Stimulated activated CD4-positive, alpha-beta T cell treated with anti-CD3 and anti-CD28 coated beads, Interleukin-15, amount 100 ng/mL, for 48 hours (primary cell): ENCODE measurements around the gene ONECUT3.
"Not testable (repeated sequence)": the region's sequence is repeated elsewhere in the genome, so short reads cannot be mapped to it uniquely, and the experiment has no call there.

Experiments used
- DNase-seq, 2 donors: peaks; one replicate each; pipeline ENCODE4 v3.0.0-alpha.2; 2020; ENCODE audit warnings: low read depth in 2 of 2

Gene ONECUT3

DNA sequence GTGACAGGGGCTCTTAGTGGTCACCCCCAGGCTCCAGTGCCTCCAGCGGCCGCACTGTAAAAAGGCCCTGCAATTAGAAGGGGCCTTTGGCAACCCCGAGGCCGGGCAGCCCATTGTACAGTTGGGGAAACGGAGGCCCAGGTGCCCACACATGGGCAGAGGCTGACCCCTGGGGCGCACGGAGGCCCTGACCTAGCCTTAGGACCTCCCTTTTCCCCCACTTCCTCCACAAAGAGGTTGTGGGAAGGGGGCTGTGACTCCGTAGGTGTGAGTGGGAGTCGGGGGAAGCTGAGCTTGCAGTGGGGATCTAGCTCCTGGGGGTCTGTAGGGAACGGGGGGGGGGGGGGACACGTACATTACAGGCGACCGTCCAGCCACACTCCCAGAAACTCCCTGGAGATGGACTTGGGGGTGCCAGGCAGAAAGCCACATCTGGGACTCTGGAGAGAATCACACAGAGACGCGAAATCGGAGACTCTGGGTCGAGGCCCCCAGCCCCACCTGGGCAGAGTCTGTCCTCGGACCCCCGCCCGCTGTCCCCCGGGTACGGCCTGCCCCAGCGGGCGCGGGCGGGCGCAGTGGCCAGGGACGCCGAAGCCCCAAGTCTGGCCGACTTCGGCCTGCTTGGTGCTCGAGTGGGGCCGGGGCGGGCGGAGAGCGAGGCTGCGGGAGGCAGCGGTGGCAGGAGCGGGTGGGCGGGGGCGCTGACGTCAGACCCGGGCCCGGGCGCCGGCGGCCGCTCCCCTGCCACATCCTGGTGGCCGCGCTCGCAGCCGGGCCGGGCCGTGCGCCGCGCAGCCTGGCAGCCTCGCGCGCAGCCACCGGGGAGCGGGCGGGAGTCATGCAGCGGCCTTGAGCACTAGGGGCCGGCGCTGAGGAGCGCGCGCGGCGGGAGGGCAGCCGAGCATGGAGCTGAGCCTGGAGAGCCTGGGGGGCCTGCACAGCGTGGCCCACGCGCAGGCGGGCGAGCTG is at the start of gene ONECUT3:
TSS of gene ONECUT3 (plus strand) at position 750 of the 972 bp plus-strand sequence. CDS start at position 907, 157 bp downstream.
- DNase-seq, result no peak

GRCh38 chr19:1704339-1704738 is 49.0 kb upstream of the ONECUT3 start:
- DNase-seq, result no peak

GRCh38 chr19:1705367-1705766 is 47.9 kb upstream of the ONECUT3 start:
- DNase-seq, result no peak

DNA sequence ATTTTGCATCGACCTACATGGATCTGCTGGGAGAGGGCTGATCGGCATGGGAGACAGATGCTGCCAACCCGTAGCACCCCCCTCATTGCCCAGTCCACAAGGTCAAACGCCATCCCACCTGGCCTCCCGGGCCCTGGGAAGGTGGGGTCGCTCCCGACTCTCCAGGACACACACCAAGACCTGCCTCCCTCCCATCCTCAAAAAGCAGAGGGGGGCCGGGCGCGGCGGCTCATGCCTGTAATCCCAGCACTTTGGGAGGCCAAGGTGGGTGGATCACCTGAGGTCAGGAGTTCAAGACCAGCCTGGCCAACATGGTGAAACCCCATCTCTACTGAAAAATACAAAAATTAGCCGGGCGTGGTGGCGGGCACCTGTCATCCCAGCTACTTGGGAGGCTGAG is 46.7 kb upstream of the ONECUT3 start:
- DNase-seq, result not testable (repeated sequence)

DNA sequence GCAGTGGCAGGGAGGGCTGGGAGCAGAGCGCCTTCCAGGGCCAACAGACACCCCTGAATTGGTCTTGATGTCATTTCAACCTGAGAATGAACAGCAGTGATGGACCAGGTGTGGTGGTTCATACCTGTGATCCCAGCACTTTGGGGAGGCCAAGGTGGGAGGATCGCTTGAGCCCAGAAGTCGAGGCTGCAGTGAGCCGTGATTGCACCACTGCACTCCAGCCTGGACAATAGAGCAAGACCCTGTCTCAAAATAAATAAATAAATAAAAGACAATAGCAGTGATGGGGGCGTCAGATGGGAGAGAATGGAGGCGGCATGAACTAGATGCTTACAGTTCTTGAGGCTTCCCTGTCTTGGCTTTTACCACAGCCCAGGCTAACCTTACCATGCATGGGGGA is 46.1 kb upstream of the ONECUT3 start:
- DNase-seq, result no peak

DNA sequence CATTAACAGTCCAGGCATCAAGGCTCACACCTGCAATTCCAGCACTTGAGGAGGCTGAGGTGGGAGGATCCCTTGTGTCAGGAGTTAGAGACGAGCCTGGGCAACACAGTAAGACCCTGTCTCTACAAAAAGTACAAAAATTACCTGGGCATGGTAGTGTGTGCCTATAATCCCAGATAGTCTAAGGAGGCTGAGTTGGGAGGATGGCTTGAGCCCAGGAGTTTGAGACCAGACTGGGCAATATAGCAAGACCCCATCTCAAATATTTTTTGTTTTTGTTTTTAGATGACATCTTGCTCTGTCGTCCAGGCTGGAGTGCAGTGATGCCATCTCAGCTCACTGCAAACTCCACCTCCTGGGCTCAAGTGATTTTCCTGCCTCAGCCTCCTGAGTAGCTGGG is 40.1 kb upstream of the ONECUT3 start:
- DNase-seq, result no peak

DNA sequence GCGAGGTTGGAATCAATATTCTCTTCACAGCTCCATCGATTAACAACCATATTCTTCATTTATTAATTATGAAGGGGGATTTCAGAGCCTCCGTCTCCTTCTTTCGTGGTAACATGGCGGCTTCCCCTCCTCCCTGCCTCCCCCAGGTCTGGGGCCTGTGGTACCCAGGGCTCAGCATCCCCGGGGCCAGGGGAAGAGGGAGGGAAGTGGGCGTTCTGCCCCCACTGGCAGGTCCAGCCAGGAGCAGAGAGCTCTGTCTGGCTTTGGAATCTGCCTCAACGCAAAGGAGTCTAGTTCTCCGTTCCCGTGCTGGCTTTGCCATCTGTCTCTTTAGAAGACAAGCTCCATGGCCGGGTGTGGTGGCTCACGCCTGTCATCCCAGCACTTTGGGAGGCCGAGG is 37.8 kb upstream of the ONECUT3 start:
- DNase-seq, result no peak

GRCh38 chr19:1717200-1717969 is 35.9 kb upstream of the ONECUT3 start:
- DNase-seq, result no peak

DNA sequence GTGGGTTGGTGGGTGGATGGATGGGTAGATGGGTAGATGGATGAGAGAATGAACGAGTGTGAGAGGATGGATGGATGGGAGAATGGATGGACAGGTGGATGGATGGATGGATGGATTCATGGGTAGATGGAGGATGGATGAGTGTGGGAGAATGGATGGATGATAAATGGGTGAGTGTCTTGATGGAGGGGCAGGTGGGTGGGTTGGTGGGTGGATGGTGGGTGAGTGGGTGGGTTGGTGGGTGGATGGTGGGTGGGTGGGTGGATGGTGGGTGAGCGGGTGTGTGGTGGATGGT is 35.4 kb upstream of the ONECUT3 start:
- DNase-seq, result no peak

GRCh38 chr19:1718420-1719291 is 34.6 kb upstream of the ONECUT3 start:
- no peak for DNase-seq

- DNase-seq, result no peak
These were observed 33.8 kb upstream of the ONECUT3 start for GRCh38 chr19:1719519-1719918.

DNA sequence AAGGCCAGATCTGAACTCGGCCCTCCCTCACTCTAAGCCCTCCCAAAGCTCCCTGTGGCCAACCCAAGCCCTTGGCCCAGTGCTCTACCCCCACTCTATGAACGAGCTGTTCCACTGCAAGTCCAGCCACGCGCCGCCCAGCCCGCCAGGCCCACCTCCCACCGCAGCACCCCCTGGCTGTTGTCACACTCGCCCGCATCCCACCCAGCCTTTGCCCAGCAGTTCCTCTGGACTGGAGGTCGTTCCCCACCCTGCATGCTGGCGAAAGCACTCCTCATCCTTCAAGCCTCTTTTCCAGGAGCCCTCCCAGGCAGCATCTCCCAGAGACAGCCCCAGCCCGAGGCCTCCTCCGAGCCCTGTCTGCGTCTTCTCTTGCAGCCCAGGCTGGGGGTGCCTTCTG is 33.1 kb upstream of the ONECUT3 start:
- no peak for DNase-seq

- DNase-seq, result peak in 1 of 2 donors; percentile 34
These were observed 27.9 kb upstream of the ONECUT3 start for GRCh38 chr19:1725100-1726064.

DNA sequence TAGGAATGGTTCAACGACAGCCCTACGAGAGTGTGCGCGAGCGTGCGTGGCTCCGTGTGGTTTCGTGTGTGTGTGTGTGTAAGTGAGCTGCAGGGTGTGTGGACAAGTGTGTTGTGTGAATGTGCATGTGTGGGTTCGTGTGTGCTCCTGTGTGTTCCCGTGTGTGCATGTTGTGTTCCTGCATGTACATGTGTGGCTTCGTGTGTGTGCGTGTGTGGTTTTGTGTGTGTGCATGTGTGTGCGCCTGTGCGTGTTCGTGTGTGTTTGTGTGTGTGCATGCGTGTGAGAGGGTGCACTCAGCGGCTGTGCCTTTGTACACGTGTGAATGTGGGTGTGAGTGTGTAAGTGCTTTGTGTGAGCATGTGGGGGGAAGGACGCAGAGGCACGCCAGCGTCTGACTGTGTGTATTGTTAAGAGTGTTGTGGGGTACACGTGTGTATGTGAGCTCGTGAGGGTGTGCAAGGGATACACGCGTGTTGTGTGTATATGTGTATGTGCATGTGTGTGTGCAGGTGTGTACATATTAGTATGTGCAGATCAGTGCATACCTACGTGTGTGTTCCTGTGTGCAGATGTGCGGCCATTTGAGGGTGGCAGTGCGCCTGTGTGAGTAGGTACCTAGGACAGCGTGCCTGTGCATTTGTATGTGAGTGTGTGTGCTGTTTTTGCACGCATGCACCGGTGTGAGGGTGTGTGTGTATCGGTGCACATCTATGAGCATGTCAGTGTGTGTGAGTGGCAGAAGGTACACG is 24.3 kb upstream of the ONECUT3 start:
- no peak for DNase-seq

- no peak for DNase-seq
These were observed 23.8 kb upstream of the ONECUT3 start for GRCh38 chr19:1729568-1729925.

DNA sequence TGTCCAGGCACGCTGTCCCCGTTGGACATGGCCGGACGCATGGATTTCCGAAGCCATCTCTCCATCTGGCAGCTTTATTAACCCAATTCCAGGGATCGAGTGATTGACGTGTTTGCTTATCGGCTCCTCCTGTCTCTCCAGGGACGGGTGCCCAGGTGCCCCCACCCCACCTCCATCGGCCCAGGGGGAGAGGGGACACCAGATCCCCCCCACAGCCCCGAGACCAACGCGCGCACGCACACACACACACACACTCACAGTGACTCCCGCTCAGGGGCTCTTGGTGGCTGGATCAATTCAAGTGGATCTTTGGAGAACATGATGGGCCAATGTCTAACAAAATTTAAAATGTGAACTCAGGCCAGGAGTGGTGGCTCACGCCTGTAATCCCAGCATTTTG is 23.1 kb upstream of the ONECUT3 start:
- DNase-seq, result no peak

- no peak for DNase-seq
These were observed 18.9 kb upstream of the ONECUT3 start for GRCh38 chr19:1734321-1734966.

DNA sequence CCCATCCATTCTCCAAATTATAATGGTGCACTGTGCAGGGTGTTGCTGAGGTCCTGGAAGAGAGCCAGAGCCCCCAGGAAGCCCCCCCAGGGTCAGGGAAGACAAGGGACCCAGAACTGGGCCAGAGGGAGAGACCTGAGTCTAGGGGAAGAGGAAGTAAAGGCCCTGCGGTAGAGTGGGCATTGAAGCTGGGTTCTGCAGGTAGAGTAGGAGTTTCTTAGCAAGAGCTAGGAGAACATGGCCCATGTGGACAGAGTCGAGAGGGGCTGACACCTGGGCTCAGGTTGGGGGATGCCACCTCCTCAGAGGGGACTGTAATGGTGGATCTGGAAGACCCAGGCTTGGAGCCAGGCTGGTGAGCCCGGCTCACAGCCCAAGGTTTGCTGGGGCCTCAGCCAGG is 17.0 kb upstream of the ONECUT3 start:
- no peak for DNase-seq

GRCh38 chr19:1736927-1737326 is 16.4 kb upstream of the ONECUT3 start:
- no peak for DNase-seq
